Measurements from ENCODE around the gene LFNG.
A peak's percentile ranks its signal among the peaks of the same experiment; 100 is the strongest.

LFNG gene

GRCh38 chr7:2501947-2502646 is 17.5 kb upstream of the LFNG start:
- DNase-seq (ENCODE audit: low spot score): no peak

- DNase-seq (ENCODE audit: low spot score): no peak
Observed at GRCh38 chr7:2502647-2502966, 17.0 kb upstream of the LFNG start.

- DNase-seq (ENCODE audit: low spot score): no peak
Observed at GRCh38 chr7:2503056-2503941, 16.3 kb upstream of the LFNG start.

- no peak for DNase-seq (ENCODE audit: low spot score)
Observed at GRCh38 chr7:2504128-2504888, 15.3 kb upstream of the LFNG start.

- DNase-seq (ENCODE audit: low spot score): no peak
Observed at GRCh38 chr7:2504889-2505375, 14.6 kb upstream of the LFNG start.

GRCh38 chr7:2505401-2505800 is 14.2 kb upstream of the LFNG start:
- DNase-seq (ENCODE audit: low spot score): no peak

GRCh38 chr7:2507208-2507916 is 12.2 kb upstream of the LFNG start:
- no peak for DNase-seq (ENCODE audit: low spot score)

GRCh38 chr7:2507917-2508306 is 11.7 kb upstream of the LFNG start:
- DNase-seq (ENCODE audit: low spot score): no peak

- peak; percentile 79 for DNase-seq (ENCODE audit: low spot score)
Observed at GRCh38 chr7:2508327-2509215, 11.0 kb upstream of the LFNG start.

- DNase-seq (ENCODE audit: low spot score): no peak
Observed at GRCh38 chr7:2509298-2509906, 10.2 kb upstream of the LFNG start.

- DNase-seq (ENCODE audit: low spot score): no peak
Observed at GRCh38 chr7:2510130-2510776, 9.3 kb upstream of the LFNG start.

GRCh38 chr7:2510909-2511768 is 8.4 kb upstream of the LFNG start:
- DNase-seq (ENCODE audit: low spot score): no peak

- DNase-seq (ENCODE audit: low spot score): no peak
Observed at GRCh38 chr7:2511769-2512168, 7.8 kb upstream of the LFNG start.

- no peak for DNase-seq (ENCODE audit: low spot score)
Observed at GRCh38 chr7:2512179-2512661, 7.4 kb upstream of the LFNG start.

- no peak for DNase-seq (ENCODE audit: low spot score)
Observed at GRCh38 chr7:2512713-2513112, 6.9 kb upstream of the LFNG start.

- DNase-seq (ENCODE audit: low spot score): peak; percentile 97
Observed at GRCh38 chr7:2513702-2514101, 5.9 kb upstream of the LFNG start.

GRCh38 chr7:2514473-2515423 is 4.8 kb upstream of the LFNG start:
- DNase-seq (ENCODE audit: low spot score): no peak
